K562 (cell line): Measurements from ENCODE around the gene SLC16A5. TPM values are rescaled to one million over a fixed set of nuclear protein-coding genes. Genes with fewer than 3 reads are reported as not detected.

Experiments
- E2F3 ChIP-seq: fragments of 250-450 bp; sonication (Bioruptor Pico); IDR thresholded peaks from 2 replicates; pipeline ENCODE4 v1.4.0; 2020; ENCODE audit warnings: mild to moderate bottlenecking
- FIP1L1 ChIP-seq: fragments of 200-400 bp; formaldehyde crosslinking; IDR thresholded peaks from 2 replicates; pipeline ENCODE4 v1.6.1; 2018; ENCODE audit warnings: mild to moderate bottlenecking, low read depth, low read length; ENCODE audit not compliant: poor library complexity, severe bottlenecking
- FOXJ3 ChIP-seq: sonication (generic); formaldehyde crosslinking; IDR thresholded peaks from 2 replicates; pipeline ENCODE4 v1.4.0; 2020; ENCODE audit warnings: mild to moderate bottlenecking, missing genetic modification reagents
- FOXK2 ChIP-seq, 2 experiments: fragments of 450-650 bp; IDR thresholded peaks in 1 of 2; conservative IDR thresholded peaks in 1 of 2; 2 replicates each; pipeline ENCODE4 v1.6.1; 2016; ENCODE audit warnings: low read depth in 2 of 2, mild to moderate bottlenecking in 1 of 2
- IRF2 ChIP-seq: sonication (generic); formaldehyde crosslinking; IDR thresholded peaks from 2 replicates; pipeline ENCODE4 v1.8.1; 2022; ENCODE audit warnings: mild to moderate bottlenecking, missing genetic modification reagents
- KLF6 ChIP-seq: fragments of 250-450 bp; sonication (Bioruptor Pico); IDR thresholded peaks from 2 replicates; pipeline ENCODE4 v1.4.0; 2020; ENCODE audit warnings: mild to moderate bottlenecking, moderate library complexity, borderline replicate concordance
- LARP7 ChIP-seq: fragments of 450-650 bp; IDR thresholded peaks from 2 replicates; pipeline ENCODE4 v1.6.1; 2016
- PTRF ChIP-seq: fragments of 450-650 bp; IDR thresholded peaks from 2 replicates; pipeline ENCODE4 v1.6.1; 2016; ENCODE audit warnings: mild to moderate bottlenecking, missing genetic modification characterization, missing compliant biosample characterization
- SLC30A9 ChIP-seq: fragments of 250-450 bp; sonication (Bioruptor Pico); IDR thresholded peaks from 2 replicates; pipeline ENCODE4 v1.8.0; 2022; ENCODE audit warnings: mild to moderate bottlenecking, moderate library complexity
- SRSF9 ChIP-seq: fragments of 200-400 bp; formaldehyde crosslinking; IDR thresholded peaks from 2 replicates; pipeline ENCODE4 v1.6.1; 2017; ENCODE audit warnings: low read depth, low read length, borderline replicate concordance
- TBP ChIP-seq: optimal IDR thresholded peaks from 2 replicates; pipeline ENCODE3; 2011; ENCODE audit warnings: low read depth, low read length, improper control_type of control experiment
- THRAP3 ChIP-seq: fragments of 450-650 bp; IDR thresholded peaks from 2 replicates; pipeline ENCODE4 v1.6.1; 2016; ENCODE audit warnings: mild to moderate bottlenecking, inconsistent platforms, borderline replicate concordance
- ZFPM2 ChIP-seq: fragments of 250-450 bp; sonication (Bioruptor Pico); IDR thresholded peaks from 2 replicates; pipeline ENCODE4 v1.5.1; 2022; ENCODE audit warnings: mild to moderate bottlenecking
- ZNF354B ChIP-seq: fragments of 250-450 bp; sonication (Bioruptor Pico); IDR thresholded peaks from 2 replicates; pipeline ENCODE4 v1.4.0; 2020
- polyA plus RNA-seq, 8 experiments: library from polyadenylated mRNA; depleted of rRNA in 4 of 8; stranded (reverse) in 5 of 8; unstranded in 3 of 8; fragments of >200 nt; fragmentation: Nextera tagmentation in 2 of 8; fragmentation: Illumina TruSeq in 1 of 8; extraction: Ambion mirVana in 2 of 8; extraction: Trizol in 1 of 8; gene quantifications; 2 replicates each; pipeline versions ENCODE4 v1.2.1 to v1.2.3, GENCODE V29; 2011 to 2014; ENCODE audit warnings: inconsistent platforms in 1 of 8, missing spikeins in 1 of 8
- total RNA-seq, 7 experiments: library from RNA; depleted of rRNA in 6 of 7; stranded (reverse); fragments of >200 nt in 6 of 7; fragmentation: Illumina TruSeq in 2 of 7; extraction: Trizol in 2 of 7; gene quantifications; 2 replicates each; pipeline versions ENCODE4 v1.2.1 to v1.2.3, GENCODE V29; 2011 to 2021; ENCODE audit warnings: low replicate concordance in 1 of 7
- TF ChIP-seq, protein P1 (sequence below): fragments of 250-450 bp; sonication (Bioruptor Pico); IDR thresholded peaks from 2 replicates; pipeline ENCODE4 v1.4.0; 2020; ENCODE audit warnings: borderline replicate concordance
- TF ChIP-seq, protein P2 (sequence below): fragments of 250-450 bp; sonication (Bioruptor Pico); IDR thresholded peaks from 2 replicates; pipeline ENCODE4 v1.4.0; 2020
- TF ChIP-seq, protein P3 (sequence below): fragments of 200-800 bp; sonication (Bioruptor generic); IDR thresholded peaks from 2 replicates; pipeline ENCODE4 v1.6.1; 2017; ENCODE audit warnings: missing genetic modification characterization, missing compliant biosample characterization
- TF ChIP-seq, protein P4 (sequence below): sonication (generic); formaldehyde crosslinking; IDR thresholded peaks from 2 replicates; pipeline ENCODE4 v1.8.0; 2023; ENCODE audit warnings: mild to moderate bottlenecking, missing genetic modification reagents
- TF ChIP-seq, protein P5 (sequence below): IDR thresholded peaks from 2 replicates; pipeline ENCODE4 v1.6.1; 2011; ENCODE audit not compliant: insufficient read length; ENCODE audit errors: extremely low read depth

The SLC16A5 gene
- total and polyA plus RNA-seq, 9 of the 15 experiments (the other 6 are each of a cell fraction or from before 2014, with no cell fraction given): 0.06 to 2.6 (median 0.91) TPM

DNA sequence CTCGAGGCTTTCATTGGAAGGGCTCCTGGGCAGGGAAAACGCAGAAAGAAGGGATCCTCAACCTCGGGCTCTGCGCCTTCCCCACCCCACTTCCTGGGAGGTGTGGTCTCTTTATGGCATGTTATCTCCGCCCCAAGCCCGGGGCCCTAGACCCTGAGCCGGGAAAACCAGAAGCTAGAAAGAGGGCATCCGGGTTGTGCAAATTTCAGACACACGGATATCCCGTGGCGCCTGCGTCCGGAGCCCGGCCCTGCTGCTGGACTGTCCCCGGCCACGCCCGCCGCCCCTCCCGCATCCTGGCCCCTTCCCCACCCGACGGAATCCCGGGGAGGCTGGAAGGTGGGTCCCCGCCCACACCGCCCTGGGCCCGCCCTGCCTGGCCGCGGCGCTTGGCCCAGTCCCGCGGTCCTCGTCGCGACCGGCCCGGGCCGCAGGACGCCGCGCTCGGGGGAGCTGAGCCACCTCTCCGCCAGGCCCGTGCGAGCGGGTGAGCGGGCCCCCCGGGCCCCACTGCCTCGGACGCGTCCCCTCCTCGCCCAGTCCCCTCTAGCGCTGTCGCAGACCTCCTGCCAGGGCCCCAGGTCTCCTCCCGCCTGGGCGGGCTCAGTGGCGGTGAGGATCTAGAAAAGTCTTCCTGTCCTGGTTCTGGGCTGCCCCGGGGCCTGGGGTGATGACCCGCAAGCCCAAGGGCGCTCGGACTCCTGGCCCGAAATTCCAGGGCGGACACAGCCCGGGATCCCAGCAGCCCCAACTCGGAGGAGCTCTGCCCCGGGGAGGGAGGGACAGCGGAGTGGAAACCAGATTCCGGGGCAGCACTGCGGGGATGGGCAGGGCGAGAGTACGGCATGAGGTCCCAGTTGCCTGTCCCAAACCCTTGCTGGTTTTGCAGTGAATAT is at the start of gene SLC16A5 (continued):
- TF ChIP-seq, protein P1, sequence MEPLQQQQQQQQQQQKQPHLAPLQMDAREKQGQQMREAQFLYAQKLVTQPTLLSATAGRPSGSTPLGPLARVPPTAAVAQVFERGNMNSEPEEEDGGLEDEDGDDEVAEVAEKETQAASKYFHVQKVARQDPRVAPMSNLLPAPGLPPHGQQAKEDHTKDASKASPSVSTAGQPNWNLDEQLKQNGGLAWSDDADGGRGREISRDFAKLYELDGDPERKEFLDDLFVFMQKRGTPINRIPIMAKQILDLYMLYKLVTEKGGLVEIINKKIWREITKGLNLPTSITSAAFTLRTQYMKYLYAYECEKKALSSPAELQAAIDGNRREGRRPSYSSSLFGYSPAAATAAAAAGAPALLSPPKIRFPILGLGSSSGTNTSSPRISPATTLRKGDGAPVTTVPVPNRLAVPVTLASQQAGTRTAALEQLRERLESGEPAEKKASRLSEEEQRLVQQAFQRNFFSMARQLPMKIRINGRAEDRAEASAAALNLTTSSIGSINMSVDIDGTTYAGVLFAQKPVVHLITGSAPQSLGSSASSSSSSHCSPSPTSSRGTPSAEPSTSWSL (CRISPR knock-in tag): no peak
- TF ChIP-seq FOXJ3 (CRISPR knock-in tag): no peak
- TF ChIP-seq ZFPM2 (CRISPR knock-in tag): no peak
- TF ChIP-seq SLC30A9 (CRISPR knock-in tag): no peak
- TF ChIP-seq TBP: peak; percentile 58
- TF ChIP-seq FOXK2 (conservative IDR thresholded peaks at IDR 0.05 in 1 of 2, IDR thresholded peaks at IDR 0.05 in 1 of 2; ENCODE audit: low read depth in 2 of 2): no peak
- peak; percentile 20; the same call in 1 of the 2 replicates for TF ChIP-seq E2F3
- TF ChIP-seq PTRF (tag): no peak
- TF ChIP-seq FIP1L1: no peak
- TF ChIP-seq, protein P2, sequence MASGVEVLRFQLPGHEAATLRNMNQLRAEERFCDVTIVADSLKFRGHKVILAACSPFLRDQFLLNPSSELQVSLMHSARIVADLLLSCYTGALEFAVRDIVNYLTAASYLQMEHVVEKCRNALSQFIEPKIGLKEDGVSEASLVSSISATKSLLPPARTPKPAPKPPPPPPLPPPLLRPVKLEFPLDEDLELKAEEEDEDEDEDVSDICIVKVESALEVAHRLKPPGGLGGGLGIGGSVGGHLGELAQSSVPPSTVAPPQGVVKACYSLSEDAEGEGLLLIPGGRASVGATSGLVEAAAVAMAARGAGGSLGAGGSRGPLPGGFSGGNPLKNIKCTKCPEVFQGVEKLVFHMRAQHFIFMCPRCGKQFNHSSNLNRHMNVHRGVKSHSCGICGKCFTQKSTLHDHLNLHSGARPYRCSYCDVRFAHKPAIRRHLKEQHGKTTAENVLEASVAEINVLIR (CRISPR knock-in tag): no peak
- no peak for TF ChIP-seq THRAP3
- no peak for TF ChIP-seq LARP7
- TF ChIP-seq, protein P3, sequence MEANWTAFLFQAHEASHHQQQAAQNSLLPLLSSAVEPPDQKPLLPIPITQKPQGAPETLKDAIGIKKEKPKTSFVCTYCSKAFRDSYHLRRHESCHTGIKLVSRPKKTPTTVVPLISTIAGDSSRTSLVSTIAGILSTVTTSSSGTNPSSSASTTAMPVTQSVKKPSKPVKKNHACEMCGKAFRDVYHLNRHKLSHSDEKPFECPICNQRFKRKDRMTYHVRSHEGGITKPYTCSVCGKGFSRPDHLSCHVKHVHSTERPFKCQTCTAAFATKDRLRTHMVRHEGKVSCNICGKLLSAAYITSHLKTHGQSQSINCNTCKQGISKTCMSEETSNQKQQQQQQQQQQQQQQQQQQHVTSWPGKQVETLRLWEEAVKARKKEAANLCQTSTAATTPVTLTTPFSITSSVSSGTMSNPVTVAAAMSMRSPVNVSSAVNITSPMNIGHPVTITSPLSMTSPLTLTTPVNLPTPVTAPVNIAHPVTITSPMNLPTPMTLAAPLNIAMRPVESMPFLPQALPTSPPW (CRISPR knock-in tag): peak; percentile 86
- TF ChIP-seq KLF6 (CRISPR knock-in tag): no peak
- no peak for TF ChIP-seq IRF2 (CRISPR knock-in tag)
- no peak for TF ChIP-seq SRSF9
- TF ChIP-seq, protein P4, sequence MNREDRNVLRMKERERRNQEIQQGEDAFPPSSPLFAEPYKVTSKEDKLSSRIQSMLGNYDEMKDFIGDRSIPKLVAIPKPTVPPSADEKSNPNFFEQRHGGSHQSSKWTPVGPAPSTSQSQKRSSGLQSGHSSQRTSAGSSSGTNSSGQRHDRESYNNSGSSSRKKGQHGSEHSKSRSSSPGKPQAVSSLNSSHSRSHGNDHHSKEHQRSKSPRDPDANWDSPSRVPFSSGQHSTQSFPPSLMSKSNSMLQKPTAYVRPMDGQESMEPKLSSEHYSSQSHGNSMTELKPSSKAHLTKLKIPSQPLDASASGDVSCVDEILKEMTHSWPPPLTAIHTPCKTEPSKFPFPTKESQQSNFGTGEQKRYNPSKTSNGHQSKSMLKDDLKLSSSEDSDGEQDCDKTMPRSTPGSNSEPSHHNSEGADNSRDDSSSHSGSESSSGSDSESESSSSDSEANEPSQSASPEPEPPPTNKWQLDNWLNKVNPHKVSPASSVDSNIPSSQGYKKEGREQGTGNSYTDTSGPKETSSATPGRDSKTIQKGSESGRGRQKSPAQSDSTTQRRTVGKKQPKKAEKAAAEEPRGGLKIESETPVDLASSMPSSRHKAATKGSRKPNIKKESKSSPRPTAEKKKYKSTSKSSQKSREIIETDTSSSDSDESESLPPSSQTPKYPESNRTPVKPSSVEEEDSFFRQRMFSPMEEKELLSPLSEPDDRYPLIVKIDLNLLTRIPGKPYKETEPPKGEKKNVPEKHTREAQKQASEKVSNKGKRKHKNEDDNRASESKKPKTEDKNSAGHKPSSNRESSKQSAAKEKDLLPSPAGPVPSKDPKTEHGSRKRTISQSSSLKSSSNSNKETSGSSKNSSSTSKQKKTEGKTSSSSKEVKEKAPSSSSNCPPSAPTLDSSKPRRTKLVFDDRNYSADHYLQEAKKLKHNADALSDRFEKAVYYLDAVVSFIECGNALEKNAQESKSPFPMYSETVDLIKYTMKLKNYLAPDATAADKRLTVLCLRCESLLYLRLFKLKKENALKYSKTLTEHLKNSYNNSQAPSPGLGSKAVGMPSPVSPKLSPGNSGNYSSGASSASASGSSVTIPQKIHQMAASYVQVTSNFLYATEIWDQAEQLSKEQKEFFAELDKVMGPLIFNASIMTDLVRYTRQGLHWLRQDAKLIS (CRISPR knock-in tag): no peak
- TF ChIP-seq, protein P5, sequence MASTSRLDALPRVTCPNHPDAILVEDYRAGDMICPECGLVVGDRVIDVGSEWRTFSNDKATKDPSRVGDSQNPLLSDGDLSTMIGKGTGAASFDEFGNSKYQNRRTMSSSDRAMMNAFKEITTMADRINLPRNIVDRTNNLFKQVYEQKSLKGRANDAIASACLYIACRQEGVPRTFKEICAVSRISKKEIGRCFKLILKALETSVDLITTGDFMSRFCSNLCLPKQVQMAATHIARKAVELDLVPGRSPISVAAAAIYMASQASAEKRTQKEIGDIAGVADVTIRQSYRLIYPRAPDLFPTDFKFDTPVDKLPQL: no peak
- TF ChIP-seq ZNF354B (CRISPR knock-in tag): no peak
